Fibroblast of the aortic adventitia (primary cell): ENCODE data around the gene DHRS3. TPM values are rescaled to one million over a fixed set of nuclear protein-coding genes. Genes with fewer than 3 reads are reported as not detected.

Experiments used
- DNase-seq: peaks from one replicate; pipeline ENCODE4 v3.0.0-alpha.2; 2010; ENCODE audit warnings: low read depth
- H3K4me3 ChIP-seq: 2 replicates; pipeline ENCODE4 v1.5.1; 2011; ENCODE audit warnings: low read depth, mild to moderate bottlenecking, control low read depth, low read length, moderate library complexity
- total RNA-seq: library from RNA; depleted of rRNA; stranded (reverse); fragments of >200 nt; gene quantifications from 2 replicates; pipeline ENCODE4 v1.2.3, GENCODE V29; 2012; ENCODE audit warnings: low replicate concordance
- TF ChIP-seq, protein P1 (sequence below): IDR thresholded peaks from 2 replicates; pipeline ENCODE4 v1.5.1; 2011; ENCODE audit warnings: mild to moderate bottlenecking, low read length, control low read depth, inconsistent platforms; ENCODE audit not compliant: insufficient read depth

The DHRS3 gene
- total RNA-seq, 1 donor = 114 TPM

DNA sequence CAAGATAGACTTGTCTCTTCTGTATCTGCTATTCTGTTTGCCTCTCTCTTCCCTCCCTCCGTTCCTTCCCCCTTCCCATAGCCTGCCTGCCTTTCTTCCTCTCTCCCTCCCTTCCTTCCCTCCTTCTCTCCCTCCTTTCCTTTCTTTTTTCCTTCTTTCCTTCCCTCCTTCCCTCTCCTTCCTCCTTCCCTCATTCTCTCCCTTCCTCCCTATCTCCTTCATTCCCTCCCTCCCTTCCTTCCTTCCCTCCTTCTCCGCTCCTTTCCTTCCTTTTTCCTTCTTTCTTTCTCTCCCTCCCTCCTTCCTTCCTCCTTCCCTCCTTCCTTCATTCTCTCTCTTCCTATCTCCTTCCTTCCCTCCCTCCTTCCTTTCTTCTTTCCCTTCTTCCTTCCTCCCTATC lies 26.8 kb upstream of the DHRS3 start:
- no peak overlapping the region for H3K4me3 ChIP-seq
- DNase-seq = no peak

DNA sequence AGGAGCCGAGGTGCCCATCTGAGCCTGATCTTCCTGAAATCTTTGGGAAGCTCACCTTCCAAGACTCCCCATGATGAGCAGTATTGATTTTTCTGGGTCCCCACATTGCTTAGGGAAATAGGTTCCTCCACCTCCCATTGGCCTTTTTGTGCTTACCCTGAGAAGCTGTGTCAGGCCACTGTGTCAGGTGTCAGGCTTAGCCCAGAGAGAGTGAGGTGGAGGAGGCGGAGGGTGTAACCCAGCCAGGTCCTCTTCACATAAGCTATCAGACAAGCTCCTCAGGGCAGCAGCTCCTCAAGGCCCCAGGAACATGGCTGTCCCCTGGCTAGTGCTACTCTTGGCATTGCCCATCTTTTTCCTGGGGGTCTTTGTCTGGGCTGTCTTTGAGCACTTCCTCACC lies 26.2 kb upstream of the DHRS3 start:
- TF ChIP-seq, protein P1, sequence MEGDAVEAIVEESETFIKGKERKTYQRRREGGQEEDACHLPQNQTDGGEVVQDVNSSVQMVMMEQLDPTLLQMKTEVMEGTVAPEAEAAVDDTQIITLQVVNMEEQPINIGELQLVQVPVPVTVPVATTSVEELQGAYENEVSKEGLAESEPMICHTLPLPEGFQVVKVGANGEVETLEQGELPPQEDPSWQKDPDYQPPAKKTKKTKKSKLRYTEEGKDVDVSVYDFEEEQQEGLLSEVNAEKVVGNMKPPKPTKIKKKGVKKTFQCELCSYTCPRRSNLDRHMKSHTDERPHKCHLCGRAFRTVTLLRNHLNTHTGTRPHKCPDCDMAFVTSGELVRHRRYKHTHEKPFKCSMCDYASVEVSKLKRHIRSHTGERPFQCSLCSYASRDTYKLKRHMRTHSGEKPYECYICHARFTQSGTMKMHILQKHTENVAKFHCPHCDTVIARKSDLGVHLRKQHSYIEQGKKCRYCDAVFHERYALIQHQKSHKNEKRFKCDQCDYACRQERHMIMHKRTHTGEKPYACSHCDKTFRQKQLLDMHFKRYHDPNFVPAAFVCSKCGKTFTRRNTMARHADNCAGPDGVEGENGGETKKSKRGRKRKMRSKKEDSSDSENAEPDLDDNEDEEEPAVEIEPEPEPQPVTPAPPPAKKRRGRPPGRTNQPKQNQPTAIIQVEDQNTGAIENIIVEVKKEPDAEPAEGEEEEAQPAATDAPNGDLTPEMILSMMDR = no peak
- no peak for DNase-seq
- no peak overlapping the region for H3K4me3 ChIP-seq

More for the DNA sequence above, 26.8 kb upstream of the DHRS3 start:
- TF ChIP-seq, protein P1 = no peak

DNA sequence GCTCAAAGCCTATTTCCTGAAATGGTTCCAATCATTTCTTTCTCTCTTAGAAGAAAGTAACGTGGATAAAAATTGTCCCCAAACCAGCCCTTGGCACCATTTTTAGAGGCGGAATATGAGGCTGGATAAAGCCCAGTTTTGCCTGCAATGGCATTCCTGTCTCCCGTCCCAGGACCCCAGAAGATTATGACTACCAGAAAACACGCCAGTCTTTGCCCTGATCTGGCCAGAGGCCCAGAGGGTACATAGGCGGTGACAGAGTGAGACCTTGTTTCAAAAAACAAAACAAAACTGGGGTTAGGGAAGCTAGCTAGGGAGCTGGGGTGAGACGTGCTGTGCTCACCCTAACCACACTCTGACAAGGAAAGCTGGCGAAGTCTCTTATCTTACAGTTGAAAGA lies 25.8 kb upstream of the DHRS3 start, which contains the start of gene AADACL4:
AADACL4 (plus strand) TSS at position 301 of the 400 bp plus-strand sequence. CDS start 462 bp downstream, outside the sequence.
- H3K4me3 ChIP-seq = no peak within 1 kb of the TSS
- DNase-seq = no peak
- TF ChIP-seq, protein P1 = no peak

DNA sequence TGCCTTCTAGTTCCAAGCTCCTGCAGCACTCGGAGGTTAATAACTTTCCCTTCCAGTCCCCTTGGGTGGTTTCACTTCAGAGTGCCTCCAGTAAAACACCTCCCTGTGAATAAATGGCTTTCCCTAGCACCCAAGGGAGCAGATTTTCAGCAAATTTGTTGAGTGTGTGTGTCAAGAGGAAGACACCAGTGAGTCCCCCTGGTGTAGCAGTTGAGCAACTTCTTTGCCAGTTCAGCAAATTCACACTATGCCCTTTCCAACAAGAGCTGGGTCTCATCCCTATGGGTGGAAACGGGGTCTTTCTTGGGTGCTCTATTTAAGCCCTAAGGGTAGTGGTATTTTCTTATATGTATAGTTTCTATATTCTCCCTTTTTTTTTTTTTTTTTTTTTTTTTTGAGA lies 25.1 kb upstream of the DHRS3 start:
- TF ChIP-seq, protein P1 = no peak
- DNase-seq = no peak
- no peak overlapping the region for H3K4me3 ChIP-seq

DNA sequence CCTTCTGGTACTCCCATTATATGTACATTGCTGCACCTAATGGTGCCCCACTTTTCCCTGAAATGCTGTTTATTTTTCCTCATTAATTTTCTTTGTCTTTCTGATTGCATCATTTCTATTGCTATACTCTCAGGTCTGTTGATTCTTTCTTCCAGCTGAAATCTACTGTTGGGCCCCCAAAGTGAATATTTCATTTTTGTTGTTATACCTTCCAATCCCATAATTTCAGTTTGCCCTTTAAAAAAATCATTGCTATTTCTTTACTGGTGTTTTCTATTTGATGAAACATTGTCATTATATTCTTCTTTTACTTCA lies 22.9 kb upstream of the DHRS3 start:
- DNase-seq = no peak
- no peak overlapping the region for H3K4me3 ChIP-seq
- TF ChIP-seq, protein P1 = no peak

DNA sequence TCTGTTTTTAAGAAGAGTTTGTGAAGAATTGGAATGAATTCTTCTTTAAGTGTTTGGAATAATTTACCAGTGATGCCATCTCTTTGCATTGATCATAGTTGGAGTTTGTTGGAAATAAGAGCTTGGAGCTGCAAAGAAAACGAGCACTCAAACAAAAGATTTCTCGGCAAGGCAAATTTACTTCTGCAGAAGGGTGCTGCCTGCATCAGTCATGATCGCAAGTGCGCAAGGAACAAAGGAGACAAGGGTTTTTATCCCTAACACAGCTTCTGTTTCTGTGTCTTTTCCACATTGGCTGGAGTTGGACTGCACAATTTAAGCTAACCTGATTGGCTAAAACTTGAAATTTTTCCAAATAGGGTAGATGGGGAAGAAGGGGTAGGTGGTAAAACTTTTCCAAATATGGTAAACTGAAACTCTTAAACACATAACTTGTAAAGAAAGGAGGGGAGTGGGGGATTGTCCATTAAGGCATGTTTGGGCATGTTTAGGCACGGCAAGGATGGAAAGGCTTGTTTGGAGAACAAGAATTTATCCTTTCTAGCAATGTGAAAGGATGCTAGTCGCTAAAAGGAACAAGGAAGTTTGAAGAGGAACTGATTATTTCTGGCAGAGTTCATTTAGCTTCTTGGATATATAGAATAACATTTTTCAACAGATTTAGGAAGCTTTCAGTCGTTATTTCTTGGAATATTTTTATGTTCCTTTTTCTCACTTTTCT lies 22.4 kb upstream of the DHRS3 start:
- no peak overlapping the region for H3K4me3 ChIP-seq
- DNase-seq = no peak
- TF ChIP-seq, protein P1 = no peak

DNA sequence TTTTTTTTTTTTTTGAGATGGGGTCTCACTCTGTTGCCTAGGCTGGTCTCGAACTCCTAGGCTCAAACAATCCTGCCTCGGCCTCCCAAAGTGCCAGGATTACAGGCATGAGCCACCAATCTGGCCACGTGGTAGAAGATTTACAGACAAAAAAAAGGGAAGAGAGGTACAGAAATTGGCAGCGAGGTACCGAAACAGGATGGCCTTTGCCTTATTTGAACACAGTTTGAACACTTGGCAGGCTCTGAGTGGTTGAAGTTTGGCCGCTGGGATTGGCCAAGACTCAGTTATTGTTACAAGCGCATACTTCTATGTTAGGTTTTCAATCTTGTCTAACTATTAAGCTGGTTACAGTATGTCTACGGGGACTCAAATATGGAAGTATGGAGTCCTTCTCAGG lies 19.7 kb upstream of the DHRS3 start:
- no peak overlapping the region for H3K4me3 ChIP-seq
- TF ChIP-seq, protein P1 = no peak
- DNase-seq = no peak
